MM.1S (cell line): ENCODE data around the gene HOXB5.

Source experiments
- DNase-seq: peaks from one replicate; pipeline ENCODE4 v3.0.0-alpha.2; 2015
- H2AFZ ChIP-seq: fragments of 300-600 bp; sonication (generic); 2 replicates; pipeline ENCODE4 v1.6.0; 2016; ENCODE audit warnings: antibody characterized with exemption, low read length
- H3F3A ChIP-seq: fragments of 300-600 bp; sonication (generic); 2 replicates; pipeline ENCODE4 v1.6.1; 2016; ENCODE audit warnings: mild to moderate bottlenecking, antibody characterized with exemption, low read length, moderate library complexity, mixed read lengths; ENCODE audit not compliant: insufficient read depth
- H3K27ac ChIP-seq: fragments of 300-600 bp; sonication (generic); 2 replicates; pipeline ENCODE4 v1.5.1; 2016; ENCODE audit warnings: mild to moderate bottlenecking, low read length
- H3K27me3 ChIP-seq: fragments of 300-600 bp; sonication (generic); replicated peaks from 2 replicates; pipeline ENCODE4 v1.6.0; 2016; ENCODE audit warnings: low read length; ENCODE audit not compliant: insufficient read depth
- H3K36me3 ChIP-seq: fragments of 300-600 bp; sonication (generic); replicated peaks from 2 replicates; pipeline ENCODE4 v1.6.1; 2016; ENCODE audit warnings: mild to moderate bottlenecking, low read length, mixed read lengths; ENCODE audit not compliant: insufficient read depth
- H3K4me1 ChIP-seq: fragments of 300-600 bp; sonication (generic); 2 replicates; pipeline ENCODE4 v1.6.1; 2016; ENCODE audit warnings: low read length, mixed read lengths
- H3K4me2 ChIP-seq: fragments of 300-600 bp; sonication (generic); 2 replicates; pipeline ENCODE4 v1.6.0; 2016; ENCODE audit warnings: low read depth, low read length
- H3K4me3 ChIP-seq: fragments of 300-600 bp; sonication (generic); 2 replicates; pipeline ENCODE4 v1.5.1; 2016; ENCODE audit warnings: low read length, mixed read lengths
- H3K79me2 ChIP-seq: fragments of 300-600 bp; sonication (generic); 2 replicates; pipeline ENCODE4 v1.6.1; 2016; ENCODE audit warnings: mixed run types, low read length, mixed read lengths
- H3K9ac ChIP-seq: fragments of 300-600 bp; sonication (generic); 2 replicates; pipeline ENCODE4 v1.6.1; 2016; ENCODE audit warnings: low read length, mixed read lengths
- H3K9me2 ChIP-seq: fragments of 300-600 bp; sonication (generic); replicated peaks from 2 replicates; pipeline ENCODE4 v1.6.1; 2016; ENCODE audit warnings: mild to moderate bottlenecking, low read length, mixed read lengths; ENCODE audit not compliant: insufficient read depth
- H3K9me3 ChIP-seq: fragments of 300-600 bp; sonication (generic); replicated peaks from 2 replicates; pipeline ENCODE4 v1.6.1; 2016; ENCODE audit warnings: mild to moderate bottlenecking, low read length, mixed read lengths; ENCODE audit not compliant: insufficient read depth
- H4K20me1 ChIP-seq: fragments of 300-600 bp; sonication (generic); 2 replicates; pipeline ENCODE4 v1.6.1; 2016; ENCODE audit warnings: mild to moderate bottlenecking, low read length, moderate library complexity, mixed read lengths; ENCODE audit not compliant: insufficient read depth
- CTCF ChIP-seq: fragments of 300-600 bp; sonication (generic); IDR thresholded peaks from 2 replicates; pipeline ENCODE4 v1.5.1; 2016; ENCODE audit warnings: antibody characterized with exemption, low read length, mixed read lengths
- EZH2 ChIP-seq: fragments of 300-600 bp; sonication (generic); optimal IDR thresholded peaks from 2 replicates; pipeline ENCODE3; 2017; ENCODE audit warnings: low read depth, mild to moderate bottlenecking, antibody characterized with exemption, low read length, mixed read lengths
- EZH2phosphoT487 ChIP-seq: fragments of 300-600 bp; sonication (generic); IDR thresholded peaks from 2 replicates; pipeline ENCODE4 v1.6.1; 2018; ENCODE audit warnings: antibody characterized with exemption, low read length

HOXB5 gene

GRCh38 chr17:48558057-48558830 is 35.3 kb downstream of the HOXB5 start:
- H3K9ac ChIP-seq: no peak overlapping the region
- H3K4me2 ChIP-seq: no peak overlapping the region
- no peak overlapping the region for H3K4me3 ChIP-seq
- H3K79me2 ChIP-seq: no peaks in the 10 kb centered on the region
- no peaks in the 10 kb centered on the region for H3K9me3 ChIP-seq
- H3K36me3 ChIP-seq: no peaks in the 10 kb centered on the region
- no peak overlapping the region for H2AFZ ChIP-seq
- no peak for DNase-seq
- H3K27me3 ChIP-seq: no peaks in the 10 kb centered on the region
- H3F3A ChIP-seq: no peaks in the 10 kb centered on the region
- no peak overlapping the region for H3K27ac ChIP-seq
- no peak for TF ChIP-seq CTCF
- TF ChIP-seq EZH2: no peak
- no peak for TF ChIP-seq EZH2phosphoT487
- no peaks in the 10 kb centered on the region for H3K4me1 ChIP-seq
- H3K9me2 ChIP-seq: no peaks in the 10 kb centered on the region
- H4K20me1 ChIP-seq: no peaks in the 10 kb centered on the region

- Histone ChIP-seq H3F3A (no peaks in the 10 kb centered on the region), H3K4me1 (no peaks in the 10 kb centered on the region), H3K9me3 (no peaks in the 10 kb centered on the region), H3K4me3 (no peak overlapping the region), H4K20me1 (no peaks in the 10 kb centered on the region), H3K27ac (no peak overlapping the region), H3K36me3 (no peaks in the 10 kb centered on the region), H2AFZ (no peak overlapping the region), H3K4me2 (no peak overlapping the region), H3K79me2 (no peaks in the 10 kb centered on the region), H3K9ac (no peak overlapping the region), H3K27me3 (no peaks in the 10 kb centered on the region), H3K9me2 (no peaks in the 10 kb centered on the region)
- TF ChIP-seq EZH2 (no peak), EZH2phosphoT487 (no peak), CTCF (no peak)
- no peak for DNase-seq
Measured at GRCh38 chr17:48556576-48557401, 36.8 kb downstream of the HOXB5 start.

GRCh38 chr17:48556229-48556575 is 37.4 kb downstream of the HOXB5 start:
- Histone ChIP-seq H3K9ac (no peak overlapping the region), H3K4me2 (no peak overlapping the region)

More at GRCh38 chr17:48556229-48556575, 37.4 kb downstream of the HOXB5 start:
- Histone ChIP-seq H2AFZ (no peak overlapping the region), H3F3A (no peaks in the 10 kb centered on the region), H3K9me2 (no peaks in the 10 kb centered on the region), H4K20me1 (no peaks in the 10 kb centered on the region), H3K9me3 (no peaks in the 10 kb centered on the region), H3K27ac (no peak overlapping the region), H3K4me3 (no peak overlapping the region), H3K36me3 (no peaks in the 10 kb centered on the region), H3K79me2 (no peaks in the 10 kb centered on the region), H3K27me3 (no peaks in the 10 kb centered on the region), H3K4me1 (no peaks in the 10 kb centered on the region)
- TF ChIP-seq EZH2phosphoT487: no peak
- no peak for TF ChIP-seq CTCF
- TF ChIP-seq EZH2: no peak
- DNase-seq: no peak
